ENCODE data around the gene LHFPL2.

The LHFPL2 gene

DNA sequence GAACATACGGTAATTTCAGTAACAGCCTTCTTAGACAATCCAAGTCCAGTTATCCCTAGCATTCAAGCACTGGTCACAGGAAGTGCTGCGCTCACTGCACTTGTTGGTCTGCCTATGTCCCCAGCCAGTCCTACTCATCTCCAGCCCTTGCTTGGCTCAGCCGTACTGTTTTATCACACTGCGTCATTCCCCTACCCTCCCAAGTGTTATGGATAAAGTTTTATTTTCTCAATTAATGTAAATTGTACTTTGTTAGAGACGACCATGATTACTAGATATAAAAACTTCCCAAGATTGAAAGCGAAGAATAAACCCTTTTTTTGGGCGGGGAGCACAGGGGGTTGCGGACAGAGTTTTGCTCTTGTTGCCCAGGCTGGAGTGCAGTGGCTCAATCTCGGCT, 49.6 kb downstream of the LHFPL2 start:
- in situ Hi-C loops (cut with MboI; ENCODE audit: low sequenced_read_pairs): no loop called here

DNA sequence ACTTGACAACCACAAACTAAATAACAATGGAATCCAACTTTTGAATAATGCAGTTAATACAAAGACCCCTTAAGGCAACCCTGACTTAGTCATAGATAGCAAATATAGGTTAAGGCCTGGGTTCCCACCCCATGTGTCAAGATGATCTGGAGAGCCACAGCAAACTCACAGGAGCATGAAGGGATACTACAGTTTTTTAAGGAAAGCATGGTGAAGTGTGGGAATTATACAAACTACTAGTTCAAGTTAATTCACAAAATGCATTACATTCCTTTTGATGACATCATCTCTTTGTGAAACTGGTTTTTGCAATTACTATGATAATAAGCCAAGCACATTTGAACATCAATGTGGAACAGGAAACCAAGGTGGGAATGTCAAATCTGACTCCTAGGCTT, 50.6 kb downstream of the LHFPL2 start:
- in situ Hi-C loops (cut with MboI; ENCODE audit: low sequenced_read_pairs): no loop called here

DNA sequence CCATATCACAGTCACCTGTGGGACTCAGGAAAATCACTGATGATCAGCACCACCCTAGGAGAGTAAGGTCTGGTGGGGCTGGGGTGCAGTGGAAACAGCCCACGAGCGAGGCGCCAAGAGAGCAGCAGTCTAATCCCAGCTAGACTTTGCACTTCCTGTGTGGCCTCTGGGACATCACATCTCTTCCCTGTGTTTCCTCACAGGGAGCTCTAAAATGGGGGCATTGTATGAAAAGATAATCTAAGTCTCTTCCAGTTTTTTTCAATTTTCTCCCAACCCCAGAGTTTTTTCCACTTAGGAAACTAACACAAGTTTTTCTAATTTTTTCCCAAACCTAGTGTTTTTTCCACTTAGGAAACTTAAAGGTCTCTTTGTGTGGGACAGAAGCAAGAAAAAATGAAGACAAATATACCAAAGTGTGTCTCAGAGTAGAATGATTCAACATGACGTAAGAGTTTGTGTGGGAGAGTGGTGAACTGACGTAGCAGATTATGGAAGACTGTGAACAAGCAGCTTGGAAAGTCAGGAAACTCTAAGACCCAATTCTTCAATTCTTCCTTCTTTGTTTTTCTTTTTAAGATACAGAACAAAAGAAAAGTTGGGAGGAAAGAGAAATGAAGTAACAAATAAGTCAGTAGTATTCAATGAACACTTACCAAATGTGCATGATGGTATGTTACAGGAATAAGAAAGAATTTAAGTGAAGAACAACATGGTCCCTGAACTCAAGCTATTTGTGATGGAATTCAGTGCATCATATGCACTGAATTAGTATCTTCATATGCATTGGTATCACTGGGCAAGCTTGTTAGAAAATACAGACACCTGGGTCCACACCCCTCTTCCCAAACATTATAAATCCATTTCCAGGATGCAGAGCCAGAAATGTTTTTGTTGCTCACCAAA, 51.3 kb downstream of the LHFPL2 start:
- in situ Hi-C loops (cut with MboI; ENCODE audit: low sequenced_read_pairs): no loop called here

DNA sequence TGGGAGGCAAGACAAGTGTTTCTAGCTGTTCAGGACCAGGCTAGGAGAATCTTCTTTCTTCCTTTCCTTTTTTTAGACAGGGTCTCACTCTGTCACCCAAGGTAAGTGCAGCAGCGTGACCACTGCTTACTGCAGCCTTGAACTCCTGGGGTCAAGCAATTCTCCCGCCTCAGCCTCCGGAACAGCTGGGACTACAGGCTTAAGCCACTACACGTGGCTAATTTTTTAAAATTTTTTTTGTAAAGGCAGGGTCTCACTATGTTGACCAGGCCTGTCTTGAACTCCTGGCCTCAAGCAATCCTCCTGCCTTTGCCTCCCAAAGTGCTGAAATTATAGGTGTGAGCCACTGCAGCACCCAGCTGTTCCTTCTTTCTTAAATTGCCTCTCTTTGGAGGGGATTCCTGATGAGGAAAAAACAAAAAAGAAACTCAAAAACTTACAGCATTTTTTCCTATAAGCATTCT, 53.1 kb downstream of the LHFPL2 start:
- in situ Hi-C loops (cut with MboI; ENCODE audit: low sequenced_read_pairs): no loop called here

DNA sequence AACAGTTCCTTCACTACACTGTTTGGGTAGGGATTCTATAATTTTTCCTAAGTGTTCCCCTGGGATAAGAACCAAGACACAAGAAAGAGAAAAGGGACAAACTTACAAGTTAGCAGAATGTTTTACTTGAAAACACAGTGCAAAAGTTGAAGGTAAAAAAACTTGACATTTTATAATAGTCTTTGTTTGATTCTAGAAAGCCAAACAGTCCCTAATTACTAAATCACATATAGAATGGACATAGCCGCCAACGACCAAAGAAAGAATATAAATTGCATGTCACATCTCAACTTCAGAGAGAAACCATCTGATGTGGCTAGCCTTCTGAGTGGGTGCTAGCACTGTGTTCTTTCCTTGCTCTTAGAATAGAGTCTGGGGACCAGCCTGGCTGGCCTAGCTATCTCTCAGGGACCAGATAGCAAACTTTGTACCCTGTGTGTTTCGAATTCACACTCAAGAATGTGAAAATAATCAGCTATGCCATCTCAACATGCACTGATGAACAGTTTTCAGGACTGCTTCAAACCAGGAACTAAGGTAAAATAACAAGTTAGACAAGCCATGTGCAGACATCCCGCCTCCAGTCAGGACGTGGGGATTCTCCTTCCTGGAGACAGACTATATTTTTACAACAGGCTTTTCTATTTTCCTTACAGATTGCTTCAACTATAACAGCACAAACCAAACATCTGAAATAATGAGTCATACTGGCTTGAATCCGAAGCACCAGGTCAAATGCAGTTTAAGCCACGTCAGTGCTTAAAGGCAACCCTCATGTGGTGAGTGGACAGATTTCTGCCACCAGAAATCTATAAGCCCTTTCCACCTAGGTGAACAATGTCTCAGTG, 53.7 kb downstream of the LHFPL2 start:
- in situ Hi-C loops (cut with MboI; ENCODE audit: low sequenced_read_pairs): no loop called here

DNA sequence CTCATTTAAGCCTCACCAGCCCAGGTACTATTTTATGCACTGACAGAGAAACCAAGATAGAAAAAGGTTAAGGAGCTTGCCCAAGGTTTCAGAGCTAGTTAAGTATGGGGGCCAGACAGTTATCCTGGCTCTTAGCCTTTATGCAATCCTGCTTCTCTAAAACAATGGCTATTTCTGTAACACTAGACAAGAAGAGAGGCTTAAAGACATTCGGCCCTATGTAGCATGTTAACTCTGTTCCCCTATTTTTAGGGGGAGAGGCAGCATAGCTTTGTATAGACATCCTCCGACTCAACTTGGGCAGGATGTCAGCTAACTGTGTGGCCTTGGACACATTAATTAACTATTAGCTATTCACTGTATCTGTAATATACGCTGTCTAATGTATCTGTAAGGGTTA, 54.6 kb downstream of the LHFPL2 start:
- in situ Hi-C loops (cut with MboI; ENCODE audit: low sequenced_read_pairs): no loop called here

DNA sequence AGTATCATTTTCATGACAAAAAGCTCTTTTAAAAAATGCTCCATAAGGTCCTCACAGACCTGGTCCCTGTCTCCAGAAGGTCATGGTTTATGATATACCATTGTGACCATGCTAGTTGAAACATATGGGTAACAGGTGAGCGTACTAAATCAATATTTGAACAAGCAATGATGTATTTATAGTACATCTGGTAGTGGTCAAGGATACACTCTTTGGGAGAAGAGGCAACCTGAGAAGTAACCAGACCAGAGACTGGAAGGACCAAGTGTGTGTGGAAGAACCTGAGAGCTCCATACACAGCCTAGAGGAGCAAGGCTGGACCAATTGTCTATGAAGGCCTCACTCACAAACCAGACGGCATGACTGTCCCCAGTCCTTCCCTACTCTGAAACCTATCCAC, 55.1 kb downstream of the LHFPL2 start:
- in situ Hi-C loops (cut with MboI; ENCODE audit: low sequenced_read_pairs): no loop called here

DNA sequence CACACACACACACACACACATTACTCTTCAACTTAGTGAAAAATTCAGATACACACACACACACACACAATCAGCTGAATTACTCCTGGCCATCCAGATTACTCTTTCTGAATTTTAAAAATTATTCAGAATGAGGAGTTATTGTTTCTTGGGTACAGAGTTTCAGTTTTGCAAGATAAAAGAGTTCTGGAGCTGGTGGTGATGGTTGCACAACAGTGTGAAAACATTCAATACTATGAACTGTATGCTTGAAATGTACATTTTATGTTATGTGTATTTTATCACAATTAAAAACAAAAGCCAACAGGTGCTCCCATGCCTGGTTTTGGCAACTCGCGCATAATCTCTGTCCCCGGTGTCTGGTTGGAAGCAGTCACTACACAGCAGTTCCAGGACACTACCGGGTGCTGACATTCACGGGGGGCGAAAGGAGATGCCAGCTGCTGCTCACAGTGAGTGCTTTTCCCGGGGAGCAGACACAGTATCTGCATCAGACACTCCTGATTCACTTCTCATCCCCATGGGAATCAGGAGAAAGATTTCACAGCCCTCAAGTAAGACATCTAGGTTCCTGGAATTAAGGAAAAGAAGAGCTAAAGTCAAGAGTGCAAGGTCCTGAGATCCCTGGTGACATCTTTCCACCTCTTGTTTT, 55.7 kb downstream of the LHFPL2 start:
- in situ Hi-C loops (cut with MboI; ENCODE audit: low sequenced_read_pairs): no loop called here

DNA sequence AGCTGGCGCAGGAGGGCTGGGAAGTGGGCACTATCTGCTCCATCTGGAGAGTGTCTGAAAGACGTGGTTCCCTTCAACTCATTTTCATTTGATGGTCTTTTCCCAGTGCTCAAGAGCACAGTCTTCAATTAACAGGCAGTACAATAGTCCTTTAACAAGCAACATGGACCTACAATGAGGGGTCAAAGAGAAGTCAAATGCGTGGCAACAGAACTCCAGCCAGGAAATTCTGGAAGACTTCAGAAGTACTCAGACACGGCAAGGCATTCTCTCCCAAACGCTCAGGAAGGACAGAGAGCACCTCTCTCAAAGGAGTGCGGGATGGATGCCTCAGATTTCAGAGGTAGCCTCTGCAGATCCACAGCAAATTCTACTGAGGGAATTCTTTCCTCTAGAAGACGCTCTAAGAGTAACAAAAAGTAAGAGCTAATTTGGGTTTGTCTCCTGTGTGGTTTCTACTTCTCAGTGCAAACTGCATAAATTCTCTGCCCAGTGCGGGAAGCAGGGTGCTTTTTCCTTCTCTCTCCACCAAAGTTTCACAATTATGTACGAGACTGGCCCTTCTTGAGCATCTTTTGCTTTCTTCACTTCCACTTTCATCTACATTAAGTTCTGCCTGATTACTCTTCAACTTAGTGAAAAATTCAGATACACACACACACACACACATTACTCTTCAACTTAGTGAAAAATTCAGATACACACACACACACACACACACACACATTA, 56.4 kb downstream of the LHFPL2 start:
- in situ Hi-C loops (cut with MboI; ENCODE audit: low sequenced_read_pairs): no loop called here

DNA sequence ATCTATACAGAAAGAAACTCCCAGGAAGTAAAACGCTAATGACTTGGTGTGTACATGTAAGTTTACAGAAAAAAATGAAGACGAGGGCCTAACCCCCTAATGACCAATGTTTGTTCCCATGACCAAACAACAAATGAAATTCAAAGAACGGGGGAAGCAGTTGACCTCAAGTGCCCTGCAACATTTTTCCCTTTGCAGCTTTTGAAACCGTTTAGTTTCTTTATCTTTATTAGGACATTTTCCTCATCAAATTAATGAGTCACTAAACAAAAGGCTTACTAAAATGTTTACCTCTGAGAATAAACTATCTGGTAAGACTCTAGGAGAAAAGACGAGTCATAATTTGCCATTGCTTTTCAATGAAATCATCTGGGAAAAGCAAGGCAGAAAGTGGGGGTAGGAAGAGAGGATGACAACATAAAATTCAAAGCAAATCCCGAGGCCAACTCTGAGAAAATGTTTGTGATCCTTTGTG, 57.4 kb downstream of the LHFPL2 start:
- in situ Hi-C loops (cut with MboI; ENCODE audit: low sequenced_read_pairs): no loop called here

DNA sequence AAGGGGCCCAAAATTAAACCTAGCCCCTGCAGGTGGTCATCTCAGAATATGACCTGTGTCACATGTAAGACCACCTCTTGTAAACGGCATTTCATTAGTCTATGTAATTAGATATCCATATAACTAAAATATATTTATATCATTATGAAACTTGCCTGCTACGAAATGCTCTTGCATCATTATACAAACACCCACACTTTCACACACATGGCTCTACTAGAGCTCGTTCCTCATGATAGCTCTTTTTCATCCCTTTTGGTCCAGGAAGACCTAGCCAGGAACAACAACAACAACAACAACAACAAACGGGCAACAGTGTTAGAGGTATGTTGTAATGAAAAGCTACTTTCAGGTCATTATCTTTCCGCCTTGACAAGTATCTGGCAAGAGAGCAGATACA, 58.6 kb downstream of the LHFPL2 start:
- in situ Hi-C loops (cut with MboI; ENCODE audit: low sequenced_read_pairs): no loop called here

DNA sequence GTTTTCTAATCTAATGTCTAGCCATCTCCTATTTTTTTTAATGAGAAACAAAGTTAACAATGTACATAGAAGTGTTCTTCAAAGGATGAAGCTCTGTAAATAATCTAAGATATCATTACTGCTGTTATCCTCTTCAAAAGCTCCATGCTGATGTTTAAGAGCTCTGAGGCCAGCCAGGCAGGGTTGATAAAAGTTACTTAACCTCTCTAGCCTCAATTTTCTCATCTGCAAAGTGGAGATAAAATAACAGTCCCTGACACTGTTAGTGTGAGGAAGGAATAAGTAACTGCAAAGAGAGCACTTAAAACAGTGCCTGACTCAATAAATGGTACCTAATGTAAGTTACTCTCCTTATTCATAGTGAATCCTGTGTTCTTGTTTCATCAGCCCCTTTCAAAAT, 60.1 kb downstream of the LHFPL2 start:
- in situ Hi-C loops (cut with MboI; ENCODE audit: low sequenced_read_pairs): no loop called here

DNA sequence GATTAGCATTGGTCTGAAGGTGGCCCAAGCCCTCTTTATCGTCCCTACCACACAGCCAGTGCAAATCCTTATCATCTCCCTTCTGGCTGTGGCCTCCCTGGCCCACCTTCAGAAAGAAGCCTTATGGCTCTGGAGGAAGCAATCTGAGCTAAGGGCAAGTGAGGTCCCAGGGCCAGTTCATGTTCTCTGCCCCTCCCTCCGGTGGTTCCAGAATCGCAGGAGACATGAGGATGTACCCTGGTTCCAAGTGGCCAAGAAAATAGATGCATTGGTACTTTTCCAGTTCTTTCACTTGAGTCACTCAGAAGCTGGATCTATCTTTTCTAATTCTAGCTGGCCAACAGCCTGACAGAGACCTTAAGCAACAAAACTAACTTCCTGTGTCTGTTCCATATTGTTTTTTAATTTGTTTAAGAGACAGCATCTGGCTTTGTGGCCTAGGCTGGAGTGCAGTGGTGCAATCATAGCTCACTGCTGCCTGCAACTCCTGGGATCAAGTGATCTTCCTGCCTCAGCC, 60.7 kb downstream of the LHFPL2 start:
- in situ Hi-C loops (cut with MboI; ENCODE audit: low sequenced_read_pairs): no loop called here

DNA sequence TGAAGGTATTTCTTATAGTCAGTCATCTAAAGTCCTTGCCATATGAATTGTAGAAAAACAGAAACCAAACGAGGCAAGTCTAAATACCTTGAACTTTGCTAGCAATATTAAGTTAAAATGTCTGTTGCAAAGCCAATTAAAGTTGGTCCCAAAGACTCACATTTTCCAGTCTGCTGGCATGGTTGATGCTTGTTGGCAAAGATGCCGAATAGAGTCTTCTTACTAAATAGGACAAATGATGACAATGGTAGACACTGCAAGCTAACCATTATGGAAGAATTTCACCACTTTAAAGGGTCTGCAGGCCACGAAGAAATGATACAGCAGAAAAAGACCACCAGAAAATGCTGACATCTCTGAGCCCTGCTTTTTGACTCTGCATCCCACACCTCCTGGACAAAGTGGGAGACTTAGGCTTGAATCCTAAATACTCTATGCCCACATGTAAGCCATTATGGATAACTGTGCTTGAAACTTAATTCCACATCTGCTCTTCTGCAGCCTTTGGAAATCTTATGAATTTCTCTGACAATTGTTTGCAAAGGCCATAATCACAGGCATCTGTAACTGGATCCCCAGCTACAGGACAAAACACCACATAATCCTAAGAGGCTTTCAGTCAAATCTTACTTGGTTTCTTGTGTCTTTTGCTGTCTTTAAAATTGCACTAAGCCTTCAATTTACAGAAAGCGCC, 61.3 kb downstream of the LHFPL2 start:
- in situ Hi-C loops (cut with MboI; ENCODE audit: low sequenced_read_pairs): no loop called here

DNA sequence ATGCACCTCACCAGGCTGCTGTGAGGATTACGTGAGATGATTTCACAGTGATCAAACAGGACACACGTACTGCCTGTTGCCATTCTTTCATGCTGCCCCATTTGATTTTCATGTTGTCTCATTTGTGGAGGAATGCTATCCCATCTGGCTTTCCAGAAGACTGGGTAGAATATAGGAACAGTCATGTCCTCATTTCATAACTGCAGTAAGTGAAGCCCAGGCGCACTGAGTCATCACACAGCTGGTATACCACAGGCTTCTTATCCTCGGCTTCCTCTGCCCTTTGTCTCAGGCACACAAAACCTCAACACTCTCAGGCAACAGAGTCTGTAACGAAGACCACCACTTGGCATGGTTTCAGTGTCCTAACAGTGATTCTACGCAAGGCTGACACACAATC, 62.3 kb downstream of the LHFPL2 start:
- in situ Hi-C loops (cut with MboI; ENCODE audit: low sequenced_read_pairs): no loop called here

DNA sequence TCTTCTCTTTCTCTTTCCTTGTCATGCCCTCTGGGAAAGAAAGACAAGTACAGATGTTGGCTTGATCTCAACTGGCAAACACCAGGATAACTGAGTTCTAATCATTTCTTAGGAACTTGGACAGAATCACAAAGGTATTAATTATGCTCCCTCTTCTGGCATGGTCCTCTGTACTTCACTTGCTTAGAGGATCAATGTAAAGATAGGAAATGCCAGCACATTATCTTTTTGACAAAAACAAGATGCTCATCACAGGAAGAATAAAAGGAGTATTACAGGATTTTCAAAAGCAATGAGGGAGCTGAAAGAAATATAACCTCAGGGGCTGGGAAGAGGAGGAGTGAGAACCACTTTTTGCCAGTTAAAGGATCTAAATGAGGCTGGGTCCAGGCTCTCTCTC, 70.6 kb downstream of the LHFPL2 start:
- in situ Hi-C loops (cut with MboI; ENCODE audit: low sequenced_read_pairs): no loop called here

DNA sequence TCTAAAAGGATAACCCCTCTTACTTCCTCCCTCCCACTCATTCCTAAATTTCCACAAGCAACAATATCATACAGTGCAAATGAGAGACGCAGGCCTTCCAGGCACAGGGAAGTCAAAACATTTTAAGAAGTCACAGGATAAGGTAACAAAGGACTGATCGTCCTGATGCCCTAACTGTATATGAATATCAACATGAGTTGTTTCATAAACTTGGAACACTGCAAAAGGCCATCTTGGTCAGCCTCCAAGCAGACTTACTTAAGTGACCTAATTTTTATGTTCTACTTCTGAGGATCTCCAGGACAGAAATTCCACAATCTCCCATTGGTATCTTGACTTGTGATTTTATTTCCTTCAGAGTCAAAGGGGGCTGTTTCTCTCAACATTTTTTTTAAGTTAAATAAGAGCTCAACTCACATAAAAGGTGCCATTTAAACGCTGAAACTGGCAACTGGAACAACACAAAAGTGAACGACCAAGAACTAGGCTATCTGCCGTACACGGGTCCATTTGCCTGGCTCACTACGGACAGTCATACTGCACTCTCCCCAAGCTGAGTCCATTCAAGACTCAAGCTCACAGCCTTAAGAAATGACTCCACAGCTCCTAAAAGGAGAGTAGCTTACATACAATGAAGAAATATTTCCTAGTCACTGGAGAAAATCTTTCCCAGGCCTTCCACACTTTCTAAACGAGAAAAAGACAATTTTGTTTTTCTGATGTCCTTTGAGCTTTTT, 71.3 kb downstream of the LHFPL2 start:
- in situ Hi-C loops (cut with MboI; ENCODE audit: low sequenced_read_pairs): no loop called here

DNA sequence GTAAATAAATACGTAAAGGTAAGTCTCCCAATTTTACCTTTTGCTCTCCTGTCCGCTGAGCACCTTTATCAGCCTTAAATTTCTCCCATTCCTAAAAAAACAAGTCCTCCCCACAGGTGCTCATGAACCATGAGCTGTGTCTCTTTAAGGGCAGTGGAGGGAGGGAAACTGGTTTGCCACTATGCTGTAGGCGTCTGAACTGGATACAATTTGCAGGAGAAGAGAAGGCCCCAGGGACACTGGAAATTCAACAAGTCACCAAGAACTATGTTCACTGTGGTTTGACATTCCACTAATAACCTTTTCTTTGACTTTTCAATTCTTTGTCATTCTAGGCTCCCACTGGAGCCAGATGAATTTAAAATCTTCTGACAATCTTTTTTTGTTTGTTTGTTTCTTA, 72.2 kb downstream of the LHFPL2 start:
- in situ Hi-C loops (cut with MboI; ENCODE audit: low sequenced_read_pairs): no loop called here

DNA sequence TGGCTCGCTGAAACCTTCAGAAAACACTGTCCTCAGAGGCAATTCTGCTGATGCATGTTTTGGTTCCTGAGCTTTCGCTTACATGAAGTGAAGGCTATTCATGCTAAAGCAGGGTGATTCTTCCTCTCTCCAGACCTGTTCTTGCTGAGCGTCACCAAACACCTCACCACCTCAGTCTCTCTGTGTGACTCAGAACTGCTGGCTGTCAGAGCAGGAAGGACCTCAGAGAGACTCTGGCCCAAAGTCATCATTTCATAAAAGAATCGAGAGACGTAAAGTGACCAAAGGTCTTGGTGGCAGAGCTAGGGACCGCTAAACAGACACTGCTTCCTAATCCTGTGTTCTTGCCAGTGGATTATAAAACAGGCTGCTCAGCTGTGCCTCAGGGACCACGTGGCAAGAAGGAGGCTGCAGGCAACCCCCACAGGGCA, 73.8 kb downstream of the LHFPL2 start:
- in situ Hi-C loops (cut with MboI; ENCODE audit: low sequenced_read_pairs): no loop called here
